HG03196 (cell line): ENCODE results near the gene SCLT1.

Experiments used
- ATAC-seq: cut with Tn5 transposase; IDR thresholded peaks from one replicate; pipeline ENCODE4 v1.9.1; 2021; ENCODE audit not compliant: unreplicated experiment

The SCLT1 gene

GRCh38 chr4:128847082-128847724 lies 246.1 kb downstream of the SCLT1 start:
- no peak for ATAC-seq

- no peak for ATAC-seq
Observed at GRCh38 chr4:128846063-128846462, 247.3 kb downstream of the SCLT1 start.

- ATAC-seq, result no peak
Observed at GRCh38 chr4:128844931-128845330, 248.4 kb downstream of the SCLT1 start.

- ATAC-seq, result no peak
Observed at GRCh38 chr4:128841402-128841801, 251.9 kb downstream of the SCLT1 start.

GRCh38 chr4:128840711-128841318 lies 252.5 kb downstream of the SCLT1 start:
- no peak for ATAC-seq

- no peak for ATAC-seq
Observed at GRCh38 chr4:128837679-128838078, 255.7 kb downstream of the SCLT1 start.

- no peak for ATAC-seq
Observed at GRCh38 chr4:128837198-128837597, 256.1 kb downstream of the SCLT1 start.

- no peak for ATAC-seq
Observed at GRCh38 chr4:128835498-128836222, 257.7 kb downstream of the SCLT1 start.
